ENCODE results near the gene STARD13. TPM values are rescaled to one million over a fixed set of nuclear protein-coding genes. Genes with fewer than 3 reads are reported as not detected.

The STARD13 gene
- total RNA-seq, 1 donor = 52.2 TPM

- peak; percentile 71 for DNase-seq (ENCODE audit: low read depth)
- H3K4me3 ChIP-seq (ENCODE audit: low read depth, low read length) = no peak overlapping the region
- TF ChIP-seq, protein P1, sequence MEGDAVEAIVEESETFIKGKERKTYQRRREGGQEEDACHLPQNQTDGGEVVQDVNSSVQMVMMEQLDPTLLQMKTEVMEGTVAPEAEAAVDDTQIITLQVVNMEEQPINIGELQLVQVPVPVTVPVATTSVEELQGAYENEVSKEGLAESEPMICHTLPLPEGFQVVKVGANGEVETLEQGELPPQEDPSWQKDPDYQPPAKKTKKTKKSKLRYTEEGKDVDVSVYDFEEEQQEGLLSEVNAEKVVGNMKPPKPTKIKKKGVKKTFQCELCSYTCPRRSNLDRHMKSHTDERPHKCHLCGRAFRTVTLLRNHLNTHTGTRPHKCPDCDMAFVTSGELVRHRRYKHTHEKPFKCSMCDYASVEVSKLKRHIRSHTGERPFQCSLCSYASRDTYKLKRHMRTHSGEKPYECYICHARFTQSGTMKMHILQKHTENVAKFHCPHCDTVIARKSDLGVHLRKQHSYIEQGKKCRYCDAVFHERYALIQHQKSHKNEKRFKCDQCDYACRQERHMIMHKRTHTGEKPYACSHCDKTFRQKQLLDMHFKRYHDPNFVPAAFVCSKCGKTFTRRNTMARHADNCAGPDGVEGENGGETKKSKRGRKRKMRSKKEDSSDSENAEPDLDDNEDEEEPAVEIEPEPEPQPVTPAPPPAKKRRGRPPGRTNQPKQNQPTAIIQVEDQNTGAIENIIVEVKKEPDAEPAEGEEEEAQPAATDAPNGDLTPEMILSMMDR (IDR thresholded peaks at IDR 0.05; ENCODE audit: insufficient read depth, low read depth, low read length) = no peak
Observed at GRCh38 chr13:33150126-33150525, 135.4 kb downstream of the STARD13 start.

DNA sequence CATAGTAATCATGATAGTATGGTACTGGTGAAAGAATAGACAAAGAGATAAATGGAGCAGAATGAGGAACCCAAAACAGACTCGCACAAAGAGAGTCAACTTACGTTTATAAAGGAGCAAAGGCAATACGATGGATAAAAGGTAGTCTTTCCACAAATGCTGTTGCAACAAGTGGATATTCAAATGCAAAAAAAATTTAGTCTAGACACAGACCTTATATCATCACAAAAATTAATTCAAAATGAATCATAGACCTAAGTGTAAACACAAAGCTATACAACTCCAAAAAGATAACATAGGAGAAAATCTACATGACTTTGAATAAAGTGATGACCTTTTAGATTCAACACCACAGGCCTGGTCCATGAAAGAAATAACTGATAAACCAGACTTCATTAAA lies 137.7 kb downstream of the STARD13 start:
- no peak for DNase-seq (ENCODE audit: low read depth)
- no peak overlapping the region for H3K4me3 ChIP-seq (ENCODE audit: low read depth, low read length)
- TF ChIP-seq, protein P1 (IDR thresholded peaks at IDR 0.05; ENCODE audit: insufficient read depth, low read depth, low read length) = no peak

DNA sequence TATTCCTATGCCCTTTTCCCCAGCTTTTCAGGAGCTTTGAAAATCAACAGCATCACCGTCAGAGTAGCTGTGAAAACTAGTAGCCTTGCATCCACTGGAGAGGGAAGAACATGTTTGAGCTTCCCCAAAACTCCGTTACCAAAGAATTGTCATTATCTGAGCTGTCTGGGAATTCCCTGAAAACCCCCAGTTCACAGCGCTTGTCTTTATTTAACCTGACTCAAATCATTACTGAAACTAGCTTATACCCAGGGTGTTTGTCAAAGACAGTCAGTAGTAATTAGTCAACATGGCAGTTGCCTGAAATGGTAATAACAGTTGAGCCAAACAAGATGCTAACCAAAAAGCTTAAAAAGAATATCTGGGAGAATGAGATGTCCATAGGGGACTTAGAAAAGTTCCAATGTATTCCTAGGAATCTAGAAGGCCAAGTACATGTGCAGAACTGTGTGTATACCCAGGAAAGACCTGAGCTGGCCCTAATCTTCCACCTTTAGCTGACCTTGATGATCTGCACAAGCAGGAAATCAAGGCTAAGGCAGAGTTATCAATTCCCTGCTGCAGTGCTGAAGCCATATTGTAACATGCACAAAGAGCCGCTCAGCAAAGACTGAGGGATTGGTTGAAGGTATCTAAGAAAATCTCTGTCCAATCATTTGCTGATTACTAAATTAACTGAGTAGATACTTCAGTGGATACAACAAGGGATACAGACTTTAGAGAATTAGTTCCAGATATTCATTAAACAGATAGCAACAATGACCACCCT lies 138.5 kb downstream of the STARD13 start:
- TF ChIP-seq, protein P1 (IDR thresholded peaks at IDR 0.05; ENCODE audit: insufficient read depth, low read depth, low read length) = no peak
- H3K4me3 ChIP-seq (ENCODE audit: low read depth, low read length) = no peak overlapping the region
- DNase-seq (ENCODE audit: low read depth) = no peak

DNA sequence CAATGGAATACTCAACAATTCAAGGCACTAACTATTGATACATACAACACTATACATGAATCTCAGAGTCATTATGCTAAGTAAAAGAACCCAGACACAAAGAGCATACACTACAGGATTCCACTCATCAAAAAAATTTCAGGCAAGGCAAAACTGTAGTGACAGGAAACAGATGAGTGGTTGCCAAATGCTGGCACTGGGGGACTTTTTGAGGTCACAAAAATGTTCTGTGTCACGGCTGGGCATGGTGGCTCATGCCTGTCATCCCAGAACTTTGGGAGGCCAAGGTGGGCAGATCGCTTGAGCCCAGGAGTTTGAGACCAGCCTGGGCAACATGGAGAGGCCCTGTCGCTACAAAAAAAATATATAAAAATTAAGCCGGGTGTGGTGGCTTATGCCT lies 139.9 kb downstream of the STARD13 start:
- DNase-seq (ENCODE audit: low read depth) = no peak
- TF ChIP-seq, protein P1 (IDR thresholded peaks at IDR 0.05; ENCODE audit: insufficient read depth, low read depth, low read length) = no peak
- no peak overlapping the region for H3K4me3 ChIP-seq (ENCODE audit: low read depth, low read length)

DNA sequence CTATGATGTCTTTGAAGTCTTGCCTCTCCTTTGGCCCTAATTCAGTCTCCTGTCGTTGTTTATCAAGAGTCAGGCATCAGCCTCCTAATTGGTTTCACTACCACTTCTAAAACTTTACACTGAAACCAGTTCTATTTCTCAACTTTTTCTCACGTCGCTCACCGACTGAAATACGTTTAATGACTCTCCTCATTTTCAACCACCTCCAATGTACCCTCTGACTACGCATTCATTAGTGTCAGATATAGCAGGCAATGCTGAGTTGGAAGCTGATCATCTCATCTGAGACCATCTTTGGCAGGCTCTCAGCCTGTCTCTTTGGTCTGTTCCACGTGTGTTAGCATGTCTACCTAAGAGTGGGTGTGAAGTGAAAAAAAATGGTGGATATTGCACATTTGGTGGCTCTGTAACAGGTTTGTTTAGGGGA lies 141.2 kb downstream of the STARD13 start:
- DNase-seq (ENCODE audit: low read depth) = no peak
- TF ChIP-seq, protein P1 (IDR thresholded peaks at IDR 0.05; ENCODE audit: insufficient read depth, low read depth, low read length) = no peak
- no peak overlapping the region for H3K4me3 ChIP-seq (ENCODE audit: low read depth, low read length)

DNA sequence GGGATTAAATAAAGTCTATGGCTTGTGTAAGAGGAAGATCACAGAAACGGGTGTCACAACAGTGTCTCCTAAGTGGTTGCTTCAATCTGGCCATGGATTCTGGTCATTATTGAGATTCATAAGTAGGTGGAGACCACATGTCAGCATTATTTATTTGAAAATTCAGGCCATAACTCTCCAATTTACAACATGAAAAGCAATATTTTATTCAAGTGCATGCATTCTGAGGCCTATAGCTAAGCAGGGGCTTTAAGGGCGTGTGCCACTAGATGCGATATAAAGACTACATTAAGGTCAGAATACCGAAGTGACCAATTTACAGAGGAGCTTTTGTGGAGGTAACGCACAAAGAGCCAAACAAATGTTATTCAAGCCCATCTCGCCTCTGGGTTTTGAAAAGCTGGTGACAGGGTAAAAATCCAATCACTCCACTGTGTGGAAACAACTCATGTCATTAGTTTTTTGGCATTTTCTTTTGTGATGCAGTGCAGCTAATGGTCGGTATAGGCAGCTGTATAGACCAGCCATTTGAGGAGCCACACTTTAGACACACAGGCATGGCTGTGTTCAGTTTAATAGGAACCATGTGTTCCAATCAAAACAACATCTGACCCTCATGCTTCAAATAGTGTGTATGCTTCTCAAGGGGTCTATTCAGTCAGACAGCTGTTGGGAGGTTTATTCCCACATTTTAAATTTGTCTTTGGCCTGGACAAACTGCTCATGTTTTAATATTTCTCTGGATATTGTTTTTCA lies 145.6 kb downstream of the STARD13 start:
- no peak for DNase-seq (ENCODE audit: low read depth)
- no peak overlapping the region for H3K4me3 ChIP-seq (ENCODE audit: low read depth, low read length)
- TF ChIP-seq, protein P1 (IDR thresholded peaks at IDR 0.05; ENCODE audit: insufficient read depth, low read depth, low read length) = no peak
